DMS79 (cell line): ENCODE data around the gene CDKN2B.
"Not testable (repeated sequence)": the region's sequence is repeated elsewhere in the genome, so short reads cannot be mapped to it uniquely, and the experiment has no call there.

Experiments
- DNase-seq: peaks from one replicate; lab custom pipeline; 2025; lab: John Stamatoyannopoulos, UW

The CDKN2B gene

DNA sequence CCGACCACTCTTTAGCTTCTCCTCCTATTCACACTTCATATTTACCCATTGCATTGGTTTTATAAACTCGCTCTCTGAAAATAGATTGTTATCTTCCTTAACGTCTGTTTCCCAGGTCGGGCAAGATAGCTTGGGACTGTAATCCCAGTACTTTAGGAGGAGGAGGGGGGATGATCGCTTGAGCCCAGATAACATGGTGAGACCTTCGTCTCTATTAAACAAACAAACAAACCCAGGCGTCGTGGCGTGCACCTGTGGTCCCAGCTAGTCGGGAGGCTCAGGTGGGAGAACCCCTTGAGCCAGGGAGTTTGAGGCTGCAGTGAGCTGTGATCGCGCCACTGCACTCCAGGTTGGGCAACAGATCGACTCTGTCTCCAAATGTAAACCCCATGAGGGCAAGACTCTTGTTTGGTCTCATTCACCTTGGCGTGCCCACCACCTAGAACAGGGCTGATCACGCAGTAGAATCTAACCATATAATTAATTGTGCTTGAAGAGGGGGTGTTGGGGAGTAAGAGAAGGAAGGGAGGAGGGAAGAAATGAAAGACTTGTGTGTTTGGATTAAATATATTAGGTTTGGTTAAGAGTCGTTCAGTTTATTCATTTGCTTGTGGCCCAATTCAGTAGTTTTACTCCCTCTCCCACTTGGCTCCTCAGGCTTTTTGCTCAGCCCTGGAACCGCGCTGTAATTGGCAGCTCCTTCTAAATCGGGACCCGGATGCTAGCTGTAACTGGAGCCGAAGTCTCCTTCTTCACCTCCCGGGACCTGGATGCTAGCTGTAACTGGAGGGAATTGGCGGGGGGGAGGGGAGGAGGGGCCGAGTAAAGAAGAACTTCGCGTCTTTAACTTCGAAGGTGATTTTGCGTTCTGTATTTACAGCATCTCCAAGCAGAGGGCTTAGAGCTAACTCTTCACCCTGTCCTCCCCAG, 39.8 kb downstream of the CDKN2B start:
- DNase-seq, result no peak

DNA sequence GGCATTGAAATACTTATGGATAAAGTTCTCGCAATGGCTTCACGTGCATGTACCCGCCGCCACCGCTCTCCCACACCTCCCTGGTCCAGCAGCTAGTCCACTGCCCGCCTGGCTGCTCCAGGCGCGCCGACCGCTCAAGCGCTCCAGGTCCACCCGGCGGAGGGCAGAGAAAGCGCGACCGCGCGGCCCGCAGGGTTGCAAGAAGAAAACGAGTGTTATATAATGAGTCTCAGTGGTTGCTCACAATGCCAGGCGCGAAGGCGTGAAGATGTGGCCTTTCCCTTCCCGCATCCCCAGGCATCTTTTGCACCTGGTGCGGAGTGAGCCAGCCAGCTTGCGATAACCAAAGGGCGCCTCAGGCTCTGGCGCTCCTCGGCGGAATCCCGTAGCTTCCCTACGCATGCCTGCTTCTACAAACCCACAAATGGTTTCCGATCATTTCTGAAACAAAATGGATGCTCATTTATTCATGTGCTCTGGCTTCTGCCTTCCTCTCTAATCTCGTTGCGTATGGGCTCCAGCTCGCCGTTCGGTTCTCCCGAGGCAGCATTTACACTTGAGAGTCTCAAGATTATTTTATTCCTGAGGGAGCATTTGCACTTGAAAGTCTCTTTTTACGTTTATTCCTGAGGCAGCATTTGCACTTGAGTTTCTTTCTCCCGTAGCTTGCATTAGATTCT, 40.6 kb downstream of the CDKN2B start:
- no peak for DNase-seq

DNA sequence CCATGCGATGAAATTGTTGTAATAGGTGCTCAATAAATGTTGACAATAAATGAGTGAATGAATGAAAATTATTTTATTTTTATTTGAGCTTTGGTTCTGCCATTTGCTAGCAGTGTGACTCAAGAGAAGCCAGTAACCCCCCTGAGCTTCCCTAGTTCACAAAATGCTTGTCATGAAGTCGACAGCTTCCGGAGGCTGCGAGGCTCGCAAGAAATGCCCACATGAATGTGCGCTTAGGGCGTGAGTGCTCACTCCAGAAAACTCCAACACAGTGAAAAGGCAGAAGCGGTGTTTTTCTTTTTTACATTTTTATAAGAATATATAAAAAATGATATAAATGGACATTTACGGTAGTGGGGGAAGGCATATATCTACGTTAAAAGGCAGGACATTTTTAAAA, 41.4 kb downstream of the CDKN2B start:
- DNase-seq, result no peak

DNA sequence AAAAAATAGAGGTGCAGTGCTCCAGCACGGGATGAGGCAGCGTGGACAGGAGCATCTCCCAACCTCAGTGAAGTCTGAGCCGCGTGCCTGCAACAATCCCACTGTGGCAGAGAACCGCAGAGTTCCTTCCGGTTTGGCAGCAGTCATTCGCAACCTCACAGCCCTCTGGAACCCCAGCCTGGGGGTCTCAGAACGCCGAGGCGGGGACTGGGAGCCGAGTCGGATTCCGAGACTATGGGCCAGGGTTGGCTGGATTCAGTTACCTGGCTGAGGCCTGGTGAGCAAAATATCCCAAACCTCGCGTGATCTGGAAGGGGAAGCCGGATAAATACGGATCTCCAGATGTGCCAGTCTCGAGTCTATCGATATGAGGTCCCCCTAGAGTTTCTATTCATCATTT, 41.9 kb downstream of the CDKN2B start:
- DNase-seq, result no peak

DNA sequence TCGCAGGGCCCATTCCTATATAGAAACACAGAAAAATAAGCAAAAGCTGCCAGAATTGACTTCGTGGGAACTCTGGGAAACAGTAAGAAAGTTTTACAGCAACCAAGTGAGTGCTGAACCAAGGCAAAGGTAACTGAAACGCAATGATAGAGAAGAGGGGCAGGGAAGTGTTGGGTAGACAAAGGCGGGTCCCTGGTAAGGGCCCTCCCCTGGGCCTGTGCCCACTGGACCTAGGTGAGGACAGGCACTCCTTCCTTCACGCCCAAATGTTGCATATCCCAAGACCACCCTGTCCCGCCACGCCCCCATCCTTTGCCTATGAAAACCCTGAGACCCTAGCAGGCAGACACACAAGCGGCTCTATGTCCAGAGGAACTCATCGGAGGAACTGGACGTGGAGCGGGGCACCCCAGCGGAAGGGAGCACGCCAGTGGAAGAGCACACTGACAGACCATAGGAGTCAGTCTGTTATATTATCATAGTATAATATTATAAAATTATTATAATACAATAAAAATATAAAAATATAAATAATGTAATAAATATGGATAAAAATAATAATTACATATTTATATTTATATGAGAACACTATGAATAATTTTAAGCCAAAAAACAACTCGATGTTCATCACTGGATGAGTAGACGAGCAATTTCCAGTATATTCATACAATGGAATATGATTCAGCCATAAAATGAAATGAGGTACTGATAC, 42.8 kb downstream of the CDKN2B start:
- no peak for DNase-seq

DNA sequence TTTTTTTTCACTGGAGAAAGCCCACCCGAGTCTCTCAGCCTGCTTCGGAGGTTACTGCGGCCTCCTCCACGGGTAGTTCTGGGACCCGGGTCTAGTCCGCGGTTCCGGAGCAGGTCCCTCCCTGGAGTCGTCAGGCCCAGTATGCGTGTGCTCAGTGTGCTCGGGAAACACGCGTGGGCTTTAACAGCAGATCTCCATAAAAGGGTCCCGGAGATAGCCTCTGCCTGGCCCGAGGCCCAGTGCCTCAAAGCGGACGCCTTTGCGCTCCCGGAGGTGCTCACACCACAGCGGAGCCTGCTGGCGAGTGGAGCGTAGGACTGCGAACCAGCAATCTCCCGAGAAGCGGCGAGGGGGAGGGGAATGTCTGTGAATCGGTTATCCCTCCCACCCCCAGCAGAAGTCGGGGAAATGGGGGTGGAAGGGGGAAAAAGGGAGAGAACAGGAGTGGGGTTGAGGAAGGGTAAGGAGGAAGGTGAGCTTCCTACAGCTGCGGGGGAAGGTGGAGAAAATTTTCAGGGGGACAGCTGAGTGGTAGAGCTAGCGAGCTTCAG, 43.6 kb downstream of the CDKN2B start:
- DNase-seq, result no peak

DNA sequence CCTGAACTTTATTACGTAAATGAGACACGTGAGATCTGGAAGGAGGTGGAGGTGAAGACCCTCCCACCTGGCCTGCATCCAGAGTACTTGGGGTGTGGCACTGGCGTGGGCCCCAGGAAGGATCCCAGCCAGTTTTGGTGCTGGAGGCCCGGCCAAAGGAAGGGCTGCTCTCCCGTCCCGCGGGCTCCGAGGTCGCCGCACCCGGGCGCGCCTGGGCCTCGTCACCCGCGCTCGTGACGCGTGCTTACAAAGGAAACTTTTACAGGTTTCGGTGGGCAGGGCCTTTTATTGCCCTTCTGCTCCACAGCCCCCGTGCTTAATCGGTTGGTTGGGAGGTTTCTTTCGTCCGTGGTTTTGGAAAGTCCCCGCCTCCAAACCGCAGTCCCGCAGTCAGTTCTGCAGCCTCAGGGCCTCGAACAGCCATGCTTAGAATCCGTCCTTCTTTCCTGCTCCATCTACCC, 44.1 kb downstream of the CDKN2B start:
- DNase-seq, result no peak

DNA sequence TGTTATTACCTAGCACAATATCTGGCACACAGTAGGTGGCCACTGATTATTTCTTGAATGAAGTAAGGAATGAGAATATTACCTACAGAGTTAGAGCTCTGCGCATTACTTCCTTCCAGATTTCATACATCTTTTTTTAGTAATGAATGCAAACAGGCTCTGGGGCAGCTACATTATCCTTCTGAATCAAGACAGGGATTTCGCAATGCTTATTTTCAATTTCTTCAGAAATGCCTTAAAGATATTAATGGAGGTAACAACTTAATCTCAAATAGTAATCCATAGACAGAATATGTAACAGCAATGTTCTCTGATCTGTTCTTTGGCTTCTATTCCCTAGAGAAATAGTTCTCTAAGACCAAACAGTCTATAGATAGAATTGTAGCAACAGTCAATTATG, 47.5 kb downstream of the CDKN2B start:
- DNase-seq, result no peak

DNA sequence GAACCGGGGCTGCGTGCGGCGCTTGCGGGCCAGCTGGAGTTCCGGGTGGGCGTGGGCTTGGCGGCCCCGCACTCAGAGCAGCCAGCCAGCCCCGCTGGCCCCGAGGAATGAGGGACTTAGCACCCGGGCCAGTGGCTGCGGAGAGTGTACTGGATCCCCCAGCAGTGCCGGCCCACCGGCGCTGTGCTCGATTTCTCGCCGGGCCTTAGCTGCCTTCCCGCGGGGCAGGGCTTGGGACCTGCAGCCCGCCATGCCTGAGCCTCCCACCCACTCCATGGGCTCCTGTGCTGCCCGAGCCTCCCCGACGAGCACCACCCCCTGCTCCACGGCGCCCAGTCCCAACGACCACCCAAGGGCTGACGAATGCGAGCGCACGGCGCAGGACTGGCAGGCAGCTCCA, 49.8 kb downstream of the CDKN2B start:
- not testable (repeated sequence) for DNase-seq

DNA sequence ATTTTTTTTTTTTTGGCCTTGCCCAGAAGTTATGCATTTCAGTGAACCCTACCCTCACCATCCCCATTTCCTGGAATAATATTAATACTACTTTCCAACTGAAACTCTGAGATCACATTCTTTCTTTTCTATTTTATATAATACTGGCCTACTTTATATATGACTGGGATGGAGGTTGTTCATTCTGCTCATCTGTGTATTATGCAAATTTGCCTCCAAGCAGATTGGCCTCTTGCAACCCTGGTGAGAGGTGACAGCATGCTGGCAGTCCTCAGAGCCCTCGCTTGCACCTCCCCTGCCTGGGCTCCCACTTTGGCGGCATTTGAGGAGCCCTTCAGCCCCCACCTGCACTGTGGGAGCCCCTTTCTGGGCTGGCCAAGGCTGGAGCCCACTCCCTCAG, 50.3 kb downstream of the CDKN2B start:
- DNase-seq, result no peak
